HG03342 (cell line): ENCODE measurements around the gene FLT3.
"Not testable (repeated sequence)": the region's sequence is repeated elsewhere in the genome, so short reads cannot be mapped to it uniquely, and the experiment has no call there.

Source experiments
- ATAC-seq: cut with Tn5 transposase; IDR thresholded peaks from one replicate; pipeline ENCODE4 v1.9.1; 2021; ENCODE audit warnings: mild to moderate bottlenecking, moderate library complexity; ENCODE audit not compliant: unreplicated experiment

The FLT3 gene

DNA sequence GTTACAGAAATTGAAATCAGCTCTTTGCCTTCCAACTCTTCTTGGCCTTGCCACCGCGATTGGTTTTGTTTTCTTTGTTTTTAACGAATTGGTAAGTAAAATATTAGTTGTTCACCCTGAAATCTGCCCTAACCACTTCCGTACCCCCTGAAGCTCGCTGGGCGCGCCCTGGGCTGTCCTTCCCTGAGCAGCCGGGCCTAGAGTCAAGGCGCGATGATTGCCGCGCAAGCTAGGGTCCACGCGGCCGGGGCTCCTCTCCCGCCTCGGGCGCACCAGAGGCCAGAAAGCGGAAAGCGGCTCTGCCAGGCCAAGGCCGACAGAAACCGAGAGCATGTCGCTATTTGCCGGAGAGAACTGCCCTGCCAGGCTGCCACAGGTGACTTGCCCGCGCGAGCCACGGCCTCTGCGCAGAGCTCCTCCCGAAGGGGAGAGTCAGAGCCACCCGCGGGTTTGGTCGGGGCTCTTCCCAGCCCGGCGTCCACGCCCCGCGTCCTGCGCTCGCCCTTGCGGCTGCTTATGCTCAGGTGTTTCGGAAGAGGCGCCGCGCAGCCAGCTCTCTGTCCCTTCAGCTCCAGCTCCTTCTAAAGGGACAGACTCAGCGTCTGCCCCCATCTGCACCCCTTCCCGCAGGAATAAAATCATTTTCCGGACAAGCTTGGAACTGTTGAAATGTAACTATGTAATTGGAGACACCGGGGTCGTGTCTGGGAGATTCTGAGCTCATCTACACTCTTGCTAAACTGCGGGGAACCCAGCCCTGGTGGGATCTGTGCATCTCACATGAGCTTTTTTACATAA lies 124.6 kb downstream of the FLT3 start:
- ATAC-seq, result no peak

DNA sequence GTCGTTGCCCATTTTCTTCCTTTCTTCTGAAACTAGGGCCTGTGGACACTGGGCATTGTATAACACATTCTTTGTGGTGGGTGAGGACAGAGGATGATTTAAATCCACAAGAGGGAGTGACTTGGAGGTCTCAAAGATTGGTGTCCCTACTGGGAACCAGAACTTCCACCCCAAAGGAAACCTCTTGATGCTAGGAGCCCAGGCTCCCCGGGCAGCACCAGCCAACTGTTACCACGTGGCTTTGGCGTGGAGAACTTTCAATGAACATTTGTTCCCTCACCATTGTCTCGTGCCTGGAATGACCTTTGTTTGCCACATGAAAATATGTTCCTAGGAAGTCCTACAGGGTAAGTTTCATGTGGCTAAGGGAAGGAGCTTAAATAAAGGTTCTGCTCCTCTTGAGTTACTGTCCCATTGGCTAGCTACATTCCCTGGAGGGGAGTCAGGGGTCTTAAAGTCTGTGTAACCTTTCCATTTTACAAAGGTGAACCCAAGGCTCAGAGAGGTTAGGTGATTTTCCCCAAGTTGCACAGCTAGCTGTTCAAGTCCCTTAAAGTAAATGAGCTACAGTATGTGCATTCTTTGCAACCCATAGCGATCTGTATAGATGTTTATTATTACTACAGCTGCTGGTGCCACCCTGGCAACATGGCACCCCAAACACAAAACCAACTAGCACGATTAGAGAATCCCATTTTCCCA lies 126.3 kb downstream of the FLT3 start:
- ATAC-seq, result no peak

DNA sequence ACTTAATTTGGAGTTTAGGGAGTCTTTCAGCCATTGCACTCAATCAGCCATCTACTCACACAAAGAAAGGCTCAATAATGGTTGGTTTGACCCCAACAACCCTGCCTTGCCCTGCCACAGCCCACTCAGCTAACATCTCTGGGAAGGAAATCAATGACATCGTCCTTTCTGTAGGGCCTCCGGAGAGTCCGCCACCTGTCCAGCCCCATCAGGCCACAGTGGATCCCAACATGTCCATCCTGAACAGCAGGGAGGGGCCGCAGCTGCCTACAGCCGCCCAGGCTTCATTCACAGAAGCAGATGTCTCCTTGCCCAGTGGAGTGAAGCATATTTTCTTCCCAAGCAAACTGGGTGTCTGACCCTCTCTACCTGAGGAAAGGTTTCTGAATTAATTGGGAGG lies 127.1 kb downstream of the FLT3 start:
- ATAC-seq, result no peak

DNA sequence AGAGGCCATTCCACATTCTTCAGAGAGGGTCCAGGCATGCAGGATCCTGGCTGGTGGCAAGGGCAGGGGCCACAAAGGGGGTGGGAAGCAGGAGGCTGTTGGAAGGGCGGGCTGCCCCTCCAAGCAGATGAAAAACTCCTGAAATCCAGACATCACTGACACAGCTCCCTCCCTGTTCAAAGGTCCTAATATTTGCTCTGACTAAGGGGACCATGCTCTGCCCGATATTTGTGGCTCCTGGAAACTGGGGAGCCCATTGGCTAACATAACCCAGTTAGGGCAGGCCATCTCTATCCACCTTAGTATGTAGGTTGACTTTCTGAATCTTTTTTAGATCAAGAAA lies 127.9 kb downstream of the FLT3 start:
- ATAC-seq, result no peak

DNA sequence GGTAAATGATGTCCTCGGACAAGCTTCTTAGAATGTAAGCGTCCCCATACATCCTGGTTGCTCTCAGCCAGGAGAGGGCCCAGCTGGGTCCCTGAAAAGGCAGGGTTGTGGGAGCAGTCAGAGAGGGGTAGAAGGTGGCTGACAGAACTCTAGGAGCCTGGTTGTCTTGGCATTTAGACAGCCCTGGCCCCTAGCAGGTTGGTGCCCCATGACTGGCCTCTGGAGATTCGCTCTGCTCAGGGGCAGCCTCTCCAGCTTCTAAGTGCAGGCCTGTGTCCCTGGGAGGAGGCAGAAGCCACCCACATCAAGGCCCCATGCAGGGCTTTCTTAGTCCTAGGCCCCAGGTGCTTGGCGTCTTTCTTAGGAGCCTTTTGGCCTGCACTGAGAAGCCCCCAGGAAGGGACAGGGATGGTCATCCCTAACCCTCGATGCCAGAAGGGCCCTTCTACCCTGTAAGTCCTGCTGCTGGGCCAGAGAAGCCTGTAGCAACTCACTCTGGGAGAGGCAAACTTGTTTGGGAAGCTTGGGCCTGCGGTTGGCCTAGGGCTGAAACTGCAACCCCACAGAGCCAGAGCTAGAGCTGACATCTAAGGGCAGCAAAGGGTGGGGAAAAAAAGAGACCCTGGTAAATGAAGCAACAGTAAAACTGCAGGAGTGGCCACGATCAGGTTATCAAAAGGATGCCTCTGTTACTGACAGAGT lies 128.4 kb downstream of the FLT3 start:
- no peak for ATAC-seq

DNA sequence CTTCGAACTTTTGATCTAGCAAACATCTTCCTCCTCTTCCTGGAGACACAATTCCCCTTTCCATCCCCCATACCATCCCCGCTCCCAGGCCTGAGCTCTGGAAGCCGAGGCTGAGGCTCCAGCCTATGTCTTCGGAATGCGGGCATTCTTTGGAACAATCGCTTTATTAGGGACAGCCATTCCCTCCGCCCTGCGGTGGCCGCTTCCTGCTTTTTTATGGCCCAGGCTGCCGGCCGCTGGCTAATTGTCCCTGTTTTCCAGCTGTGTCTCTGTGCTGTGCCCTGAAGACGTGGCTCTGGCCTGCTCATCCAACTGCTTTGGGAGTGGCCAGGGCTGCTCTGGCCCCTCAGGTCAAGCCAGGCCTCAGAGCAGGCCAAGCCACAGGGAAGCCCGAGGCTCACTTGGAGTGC lies 129.1 kb downstream of the FLT3 start:
- ATAC-seq, result no peak

DNA sequence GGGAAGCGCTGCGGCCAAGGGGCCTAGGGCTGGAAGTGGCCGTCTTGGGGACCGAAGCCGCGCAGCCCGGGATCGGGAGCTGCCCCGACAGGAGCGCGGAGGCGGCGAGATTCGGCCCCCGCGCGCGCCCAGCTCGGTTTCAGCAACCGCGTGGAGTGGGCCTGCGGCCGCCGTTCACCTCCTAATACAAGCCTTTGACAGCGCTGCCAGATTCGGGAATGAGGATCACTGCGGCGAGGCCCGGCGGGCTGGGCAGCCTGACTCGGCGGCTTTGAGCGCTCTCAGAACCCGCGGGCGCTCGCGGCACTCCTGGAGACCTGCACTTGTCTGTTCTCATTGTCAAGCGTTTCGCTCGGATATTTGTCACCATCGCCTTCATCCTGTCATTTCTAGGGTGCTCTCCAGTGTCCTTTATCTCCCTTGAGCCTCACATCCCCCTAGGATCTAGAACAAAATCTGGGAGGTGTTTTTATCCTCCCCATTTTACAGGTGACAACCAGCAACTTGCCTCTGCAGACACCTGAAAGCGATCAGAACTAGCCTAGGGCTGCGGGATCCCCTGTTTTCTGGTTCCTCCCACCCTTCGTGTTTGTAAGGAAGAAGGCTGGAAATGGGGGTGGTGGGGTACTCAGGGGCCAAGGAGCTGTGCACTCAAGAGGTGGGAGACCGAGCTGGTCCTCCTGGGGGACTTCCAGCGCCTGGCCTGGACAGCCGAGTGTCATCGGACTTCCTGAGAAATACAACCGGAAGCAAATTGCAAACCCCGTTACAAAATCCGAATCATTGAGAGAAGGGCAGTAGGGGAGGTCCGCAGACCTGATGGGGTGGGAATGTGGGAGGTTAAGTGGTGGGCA lies 129.8 kb downstream of the FLT3 start:
- ATAC-seq, result no peak

DNA sequence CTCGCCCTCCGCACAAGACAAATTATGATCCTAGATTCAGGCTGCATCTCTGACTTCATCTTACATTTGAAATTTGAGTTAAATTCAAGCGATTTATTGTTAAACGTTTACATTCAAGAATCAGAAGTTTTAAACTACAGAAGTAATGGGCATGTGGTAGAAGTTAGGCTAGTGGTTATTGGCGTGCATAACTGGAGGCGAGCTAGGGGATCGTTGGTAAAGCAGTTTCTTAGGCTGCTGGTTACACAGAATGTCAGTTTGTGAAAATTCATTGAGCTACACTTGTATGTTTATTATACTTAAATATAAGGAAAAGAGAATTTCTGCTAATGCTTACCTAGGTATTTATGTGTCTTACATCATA lies 130.5 kb downstream of the FLT3 start:
- ATAC-seq, result no peak

DNA sequence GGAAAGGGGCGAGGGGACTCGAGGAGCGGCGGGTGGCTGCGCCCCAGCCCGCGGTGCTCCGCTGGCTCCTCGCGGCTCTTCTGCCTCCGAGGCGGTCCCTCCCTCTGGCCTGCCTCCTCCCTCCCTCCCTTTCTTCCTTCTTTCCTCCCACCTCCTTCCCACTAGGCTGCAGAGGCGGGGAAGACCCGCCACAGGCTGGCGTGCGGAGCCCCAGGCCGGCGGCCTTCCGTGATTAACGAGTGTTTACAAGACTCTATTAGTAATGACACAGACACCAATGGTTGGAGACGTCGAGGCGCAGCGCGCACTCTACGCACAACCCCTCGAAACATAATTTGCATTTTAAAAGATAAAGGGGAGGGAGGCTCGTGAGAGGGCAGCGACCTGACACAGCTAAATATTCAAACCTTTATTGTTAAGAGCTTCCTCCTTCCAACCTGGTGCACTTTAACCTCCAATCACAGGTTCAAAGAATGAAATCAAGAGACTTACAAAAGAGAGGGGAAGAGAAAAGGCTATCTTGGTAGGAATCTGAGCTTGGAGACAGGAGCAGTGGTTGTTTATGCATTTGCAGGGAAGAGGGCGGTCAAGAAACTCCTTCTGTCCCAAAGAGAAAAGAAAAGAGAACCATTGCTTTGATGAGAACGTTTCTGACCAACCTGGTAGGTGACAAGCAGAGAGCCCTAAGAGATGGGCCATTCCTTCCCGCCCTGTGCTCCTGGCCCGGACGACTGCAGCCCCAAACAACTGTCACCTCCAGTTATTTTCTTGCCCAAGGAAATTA lies 131.1 kb downstream of the FLT3 start, which contains the start of gene CDX2:
Gene CDX2, minus strand, starts transcription at position 234 of the 784 bp plus-strand sequence. CDS start 309 bp downstream, outside the sequence.
- no peak for ATAC-seq

DNA sequence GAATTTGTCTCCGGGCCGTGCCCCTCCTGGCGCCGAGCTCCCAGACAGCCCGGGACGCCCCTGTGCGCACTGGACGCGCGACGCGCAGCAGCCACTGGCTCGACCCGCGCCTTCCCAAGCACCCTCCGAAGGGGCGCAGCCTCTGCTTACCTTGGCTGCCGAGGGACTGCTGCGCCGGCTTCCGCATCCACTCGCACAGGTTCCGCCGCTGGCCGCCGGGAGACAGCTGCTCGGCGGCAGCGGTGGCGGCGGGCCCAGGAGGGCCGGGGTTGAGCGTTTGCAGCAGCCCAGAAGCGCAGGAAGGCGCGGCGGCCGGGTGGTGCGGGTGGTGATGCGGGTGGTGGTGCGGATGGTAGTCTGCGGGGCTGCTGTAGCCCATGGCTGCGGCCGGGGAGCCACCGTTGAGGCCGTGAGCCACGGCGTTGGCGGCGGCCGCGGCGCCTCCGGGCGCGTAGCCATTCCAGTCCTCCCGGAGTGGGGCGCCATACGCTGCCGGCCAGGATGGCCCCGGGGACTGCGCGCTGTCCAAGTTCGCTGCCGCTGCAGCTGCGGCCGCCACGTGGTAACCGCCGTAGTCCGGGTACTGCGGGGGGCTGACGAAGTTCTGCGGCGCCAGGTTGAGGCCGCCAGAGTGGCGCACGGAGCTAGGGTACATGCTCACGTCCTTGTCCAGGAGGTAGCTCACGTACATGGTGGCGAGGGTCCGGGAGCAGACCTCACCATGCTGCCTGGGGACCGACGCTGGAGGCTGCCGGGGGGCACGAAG lies 131.9 kb downstream of the FLT3 start:
- ATAC-seq, result no peak

DNA sequence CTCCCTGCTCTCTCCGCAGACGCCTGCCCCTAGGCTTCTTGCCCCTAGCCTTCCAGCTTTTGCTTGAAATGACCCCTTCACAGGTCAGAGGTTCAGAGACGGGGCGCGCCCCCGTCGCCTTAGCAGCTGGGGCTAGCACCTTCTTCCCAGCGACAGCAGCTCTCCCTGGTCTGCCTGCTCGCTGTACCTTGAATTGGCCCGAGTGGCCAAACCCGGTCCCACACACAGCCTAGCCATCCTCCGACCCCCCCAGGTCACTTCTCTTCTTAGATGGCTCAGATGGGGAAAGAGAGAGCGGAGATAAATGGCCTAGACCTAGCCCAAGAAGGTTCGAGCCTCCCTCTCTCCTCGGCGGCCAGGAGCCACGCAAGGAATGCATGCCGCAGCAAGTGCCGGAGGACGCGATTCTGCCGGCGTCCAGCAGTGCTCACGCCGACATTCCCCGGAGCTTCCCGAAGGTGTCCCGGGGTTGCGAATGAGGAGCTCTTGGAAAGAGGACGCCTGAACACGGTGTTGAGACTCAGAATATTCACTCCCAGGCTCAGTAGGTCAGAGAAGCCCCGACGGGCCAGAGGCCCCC lies 132.6 kb downstream of the FLT3 start:
- no peak for ATAC-seq

DNA sequence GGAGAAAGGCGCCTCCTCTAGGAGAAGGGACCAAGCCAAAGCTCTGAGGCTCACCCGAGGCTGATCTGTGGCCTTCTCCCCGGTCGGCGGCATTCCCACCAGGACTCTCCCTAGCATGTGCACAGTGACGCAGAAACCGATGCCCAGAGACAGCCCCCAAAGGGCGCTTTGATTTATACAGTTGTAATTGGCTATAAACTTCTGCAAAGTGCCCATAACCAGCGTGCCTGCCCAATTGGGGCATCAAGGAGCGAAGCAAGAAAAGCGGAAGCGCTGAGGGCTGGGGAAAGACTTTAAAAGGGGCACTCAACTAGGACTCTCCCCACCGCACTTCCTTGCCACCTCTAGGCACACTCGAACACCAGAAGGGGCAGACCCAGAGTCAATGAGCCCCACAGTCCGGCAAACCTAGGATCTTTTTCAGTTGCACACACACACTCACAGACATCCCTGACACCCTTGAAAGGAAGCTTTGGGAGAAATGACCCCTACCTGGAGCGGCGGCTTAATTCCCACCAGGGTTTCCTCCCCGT lies 133.1 kb downstream of the FLT3 start:
- ATAC-seq, result no peak

DNA sequence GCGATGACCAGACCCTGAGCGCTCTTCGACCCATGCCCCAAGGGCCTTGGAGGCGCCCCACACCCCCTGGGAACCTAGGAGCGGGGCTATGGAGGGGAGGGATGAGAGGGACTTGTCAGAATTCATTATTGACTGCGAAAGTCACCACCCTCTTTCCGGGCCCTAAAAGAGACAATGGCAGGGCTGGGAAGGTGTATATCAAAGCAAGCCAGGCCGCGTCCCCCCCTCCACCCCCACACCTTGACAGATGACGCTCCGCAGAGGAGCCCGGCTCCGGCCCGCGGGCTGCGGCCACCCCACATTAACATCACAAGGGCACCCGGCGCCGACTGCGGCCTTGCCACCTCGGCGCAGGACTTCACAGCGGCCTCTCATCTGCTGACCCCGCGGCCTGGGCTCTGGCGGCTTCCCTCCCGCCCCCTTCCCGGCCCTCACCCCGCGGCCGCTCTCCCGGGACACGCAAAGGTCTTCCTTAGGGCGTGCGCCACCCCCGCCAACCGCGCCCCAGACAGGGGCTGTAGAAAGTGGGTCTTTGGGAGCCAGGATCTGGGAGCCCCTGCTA lies 133.7 kb downstream of the FLT3 start:
- no peak for ATAC-seq

DNA sequence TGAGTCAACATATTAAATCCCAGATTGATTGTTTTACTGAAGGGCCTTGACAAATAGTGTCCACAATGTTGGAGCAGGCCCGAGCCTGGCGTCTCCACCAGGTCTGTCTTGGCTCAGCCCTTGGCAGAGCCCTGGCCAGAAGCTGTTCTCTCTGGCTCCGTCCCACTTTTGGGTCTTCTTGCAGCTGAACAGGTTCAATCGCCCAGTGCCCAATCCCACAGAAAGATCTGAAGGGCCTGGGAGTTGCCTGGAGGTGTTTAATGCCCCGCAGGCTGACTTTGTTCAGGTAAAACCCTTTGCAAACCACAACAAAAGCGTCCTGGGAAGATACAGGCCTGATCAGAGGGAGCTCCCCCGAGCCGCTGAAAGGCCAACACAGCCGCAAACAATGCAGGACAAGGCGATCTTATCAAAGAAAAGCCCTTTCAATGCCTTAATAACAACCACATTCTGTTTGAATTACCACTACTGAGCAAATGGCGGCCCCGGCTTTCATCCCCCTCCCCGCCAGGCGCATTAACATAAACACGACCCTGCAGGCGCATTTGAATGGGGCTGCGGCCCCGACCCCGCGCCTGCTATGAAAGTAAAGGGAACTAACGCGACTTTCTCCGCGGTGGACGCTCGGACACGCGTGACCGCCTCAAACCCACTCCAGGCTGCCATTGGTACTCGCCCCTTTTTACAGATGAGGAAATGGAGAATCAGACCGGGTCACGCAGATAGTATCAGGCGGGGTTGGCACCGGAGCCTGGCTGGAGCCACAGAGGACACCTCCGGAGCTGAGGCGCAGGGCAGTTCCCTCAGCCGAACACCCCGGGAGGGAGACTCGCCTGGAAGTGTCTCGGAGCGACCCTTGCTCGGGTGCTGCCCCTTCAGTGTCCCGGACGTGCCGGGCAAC lies 134.4 kb downstream of the FLT3 start:
- ATAC-seq, result no peak

DNA sequence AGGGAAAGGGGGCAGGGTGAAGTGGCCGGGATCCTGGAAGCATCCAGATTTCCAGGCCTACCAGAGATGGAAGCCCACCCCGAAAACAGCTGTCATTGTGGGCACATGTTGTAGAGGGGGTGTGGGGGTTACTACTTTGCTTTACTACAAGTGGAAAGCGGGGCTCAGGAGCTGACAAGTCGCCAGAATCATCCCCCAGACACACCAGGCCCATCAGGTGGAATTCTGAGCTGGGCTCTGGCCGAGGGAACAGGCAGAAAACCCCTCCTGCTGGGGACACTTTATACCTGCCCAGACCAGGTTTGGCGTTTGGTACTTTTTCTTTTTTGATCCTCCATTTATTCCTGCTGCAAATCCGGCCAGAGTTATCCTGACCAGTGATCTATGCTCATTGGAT lies 135.0 kb downstream of the FLT3 start:
- ATAC-seq, result no peak

DNA sequence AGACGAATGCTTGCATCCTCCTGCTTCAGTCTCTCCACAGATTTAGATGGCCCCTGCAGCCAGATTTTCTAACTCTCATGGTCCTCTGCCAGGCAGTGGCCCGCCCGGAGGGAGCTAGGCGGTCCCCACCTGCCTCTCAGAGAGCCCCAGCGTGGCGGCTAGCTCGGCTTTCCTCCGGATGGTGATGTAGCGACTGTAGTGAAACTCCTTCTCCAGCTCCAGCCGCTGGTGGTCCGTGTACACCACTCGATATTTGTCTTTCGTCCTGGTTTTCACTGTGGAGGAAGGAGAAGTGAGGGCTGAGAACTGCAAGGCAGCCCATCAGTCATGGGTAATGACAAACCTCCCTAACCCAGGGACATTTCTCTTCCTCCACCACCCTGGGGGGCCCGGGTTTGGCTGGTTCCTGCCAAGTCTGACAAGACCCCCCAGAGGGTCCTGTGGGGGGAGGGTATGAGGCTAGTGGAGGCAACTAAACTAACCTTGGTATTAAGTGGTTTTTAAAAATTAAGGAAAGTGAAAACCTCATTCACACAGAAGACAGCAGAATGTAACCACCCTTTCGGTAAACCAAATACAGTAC lies 135.5 kb downstream of the FLT3 start:
- no peak for ATAC-seq

DNA sequence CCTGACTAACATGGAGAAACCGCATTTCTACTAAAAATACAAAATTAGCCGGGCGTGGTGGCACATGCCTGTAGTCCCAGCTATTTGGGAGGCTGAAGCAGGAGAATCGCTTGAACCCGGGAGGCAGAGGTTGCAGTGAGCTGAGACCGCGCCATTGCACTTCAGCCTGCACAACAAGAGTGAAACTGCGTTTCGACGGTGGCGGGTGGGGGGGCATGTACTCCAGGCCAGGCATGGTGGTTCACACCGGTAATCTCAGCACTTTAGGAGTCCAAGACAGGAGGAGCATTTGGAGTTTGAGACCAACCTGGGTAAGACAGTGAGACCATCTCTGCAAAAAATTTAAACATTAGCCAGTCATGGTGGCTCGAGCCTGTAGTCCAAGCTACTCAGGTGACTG lies 136.2 kb downstream of the FLT3 start:
- not testable (repeated sequence) for ATAC-seq
